K562 (cell line): ENCODE results near the gene CD248. TPM values are rescaled to one million over a fixed set of nuclear protein-coding genes. Genes with fewer than 3 reads are reported as not detected.
A peak's percentile ranks its signal among the peaks of the same experiment; 100 is the strongest.

ENCODE experiments used
- CEBPG ChIP-seq, 3 experiments: fragments of 200-800 bp in 1 of 3; sonication (Bioruptor generic) in 1 of 3; sonication (generic) in 1 of 3; formaldehyde crosslinking in 1 of 3; IDR thresholded peaks in 2 of 3; conservative IDR thresholded peaks in 1 of 3; 2 replicates each; pipeline versions ENCODE4 v1.6.1 to v1.8.0; 2016 to 2022; ENCODE audit warnings: missing compliant biosample characterization in 2 of 3, missing genetic modification characterization in 2 of 3, mild to moderate bottlenecking in 1 of 3, missing genetic modification reagents in 1 of 3
- CTCF ChIP-seq, 3 experiments: IDR thresholded peaks in 2 of 3; conservative IDR thresholded peaks in 1 of 3; 2 replicates each; pipeline ENCODE4 v1.5.1; 2011 to 2012; ENCODE audit warnings: low read length in 3 of 3, mild to moderate bottlenecking in 3 of 3, control low read depth in 2 of 3, improper control_type of control experiment in 1 of 3, inconsistent platforms in 1 of 3, low read depth in 1 of 3, mixed read lengths in 1 of 3, moderate library complexity in 1 of 3; ENCODE audit not compliant: insufficient read depth in 2 of 3
- DPF2 ChIP-seq: fragments of 450-650 bp; IDR thresholded peaks from 2 replicates; pipeline ENCODE4 v1.6.1; 2016
- MAX ChIP-seq: sonication (generic); formaldehyde crosslinking; IDR thresholded peaks from 2 replicates; pipeline ENCODE4 v1.9.0; 2022; ENCODE audit warnings: mild to moderate bottlenecking, missing genetic modification reagents
- MYC ChIP-seq, 2 experiments: fragments of 250-450 bp in 1 of 2; sonication (Bioruptor Pico) in 1 of 2; IDR thresholded peaks; 2 replicates each; pipeline versions ENCODE4 v1.5.1 to v1.6.1; 2012 to 2021; ENCODE audit warnings: low read depth in 2 of 2, borderline replicate concordance in 1 of 2, improper control_type of control experiment in 1 of 2, low read length in 1 of 2, mild to moderate bottlenecking in 1 of 2, moderate library complexity in 1 of 2
- NFIC ChIP-seq: fragments of 450-650 bp; IDR thresholded peaks from 2 replicates; pipeline ENCODE4 v1.6.1; 2017; ENCODE audit warnings: mild to moderate bottlenecking, inconsistent platforms
- NRF1 ChIP-seq, 2 experiments: fragments of 450-650 bp; IDR thresholded peaks in 1 of 2; conservative IDR thresholded peaks in 1 of 2; 2 replicates each; pipeline ENCODE4 v1.6.1; 2014; ENCODE audit warnings: mild to moderate bottlenecking in 2 of 2
- PHF20 ChIP-seq: fragments of 450-650 bp; IDR thresholded peaks from 2 replicates; pipeline ENCODE4 v1.6.1; 2018; ENCODE audit not compliant: partially characterized antibody
- POLR2B ChIP-seq: fragments of 450-650 bp; IDR thresholded peaks from 2 replicates; pipeline ENCODE4 v1.6.1; 2018; ENCODE audit warnings: low read depth; ENCODE audit not compliant: partially characterized antibody
- RUNX1 ChIP-seq: sonication (generic); IDR thresholded peaks from 2 replicates; pipeline ENCODE4 v1.6.1; 2016; ENCODE audit warnings: antibody characterized with exemption, low read depth
- TAF1 ChIP-seq: IDR thresholded peaks from 2 replicates; pipeline ENCODE4 v1.6.1; 2011; ENCODE audit warnings: mild to moderate bottlenecking, low read length, moderate library complexity; ENCODE audit not compliant: insufficient read depth, control insufficient read depth, severe bottlenecking; ENCODE audit errors: extremely low read depth
- TFE3 ChIP-seq: fragments of 450-650 bp; formaldehyde crosslinking; IDR thresholded peaks from 2 replicates; pipeline ENCODE4 v1.4.0; 2020; ENCODE audit warnings: mild to moderate bottlenecking, mixed read lengths
- THAP12 ChIP-seq: fragments of 250-450 bp; sonication (Bioruptor Pico); IDR thresholded peaks from 2 replicates; pipeline ENCODE4 v1.9.0; 2021; ENCODE audit warnings: mild to moderate bottlenecking, inconsistent platforms
- UBTF ChIP-seq, 2 experiments: IDR thresholded peaks; 2 replicates each; pipeline ENCODE4 v1.6.1; 2012; ENCODE audit warnings: improper control_type of control experiment in 2 of 2, low read depth in 2 of 2, low read length in 2 of 2, borderline replicate concordance in 1 of 2
- ZNF76 ChIP-seq: fragments of 250-450 bp; sonication (Bioruptor Pico); IDR thresholded peaks from 2 replicates; pipeline ENCODE4 v1.4.0; 2020; ENCODE audit warnings: mild to moderate bottlenecking, moderate library complexity, borderline replicate concordance
- polyA plus RNA-seq, 8 experiments: library from polyadenylated mRNA; depleted of rRNA in 4 of 8; stranded (reverse) in 5 of 8; unstranded in 3 of 8; fragments of >200 nt; fragmentation: Nextera tagmentation in 2 of 8; fragmentation: Illumina TruSeq in 1 of 8; extraction: Ambion mirVana in 2 of 8; extraction: Trizol in 1 of 8; gene quantifications; 2 replicates each; pipeline versions ENCODE4 v1.2.1 to v1.2.3, GENCODE V29; 2011 to 2014; ENCODE audit warnings: inconsistent platforms in 1 of 8, missing spikeins in 1 of 8
- total RNA-seq, 7 experiments: library from RNA; depleted of rRNA in 6 of 7; stranded (reverse); fragments of >200 nt in 6 of 7; fragmentation: Illumina TruSeq in 2 of 7; extraction: Trizol in 2 of 7; gene quantifications; 2 replicates each; pipeline versions ENCODE4 v1.2.1 to v1.2.3, GENCODE V29; 2011 to 2021; ENCODE audit warnings: low replicate concordance in 1 of 7

The CD248 gene
- total and polyA plus RNA-seq, 9 of the 15 experiments (the other 6 are each of a cell fraction or from before 2014, with no cell fraction given): 0.09 TPM; not detected in 8

GRCh38 chr11:66288671-66289547, 27.9 kb downstream of the CD248 start, which contains the start of gene YIF1A (continued):
- no peak for TF ChIP-seq TFE3 (CRISPR knock-in tag)
- TF ChIP-seq UBTF (IDR thresholded peaks at IDR 0.05; ENCODE audit: borderline replicate concordance in 1 of 2, low read depth in 2 of 2, low read length in 2 of 2): peak in 1 of 2 experiments; percentile 72; a peak in 1 of 4 replicates
- peak; percentile 53 for TF ChIP-seq TAF1
- peak; percentile 69 for TF ChIP-seq PHF20
- TF ChIP-seq MAX: peak; percentile 69; the same call in 1 of the 2 replicates
- peak; percentile 11; the same call in 1 of the 2 replicates for TF ChIP-seq NFIC
- 0 out of 2 replicates have a peak, but pooled peaks have one; percentile 37 for TF ChIP-seq ZNF76 (CRISPR knock-in tag)
- peak; percentile 94 for TF ChIP-seq MYC (IDR thresholded peaks at IDR 0.05; ENCODE audit: low read depth, low read length)
- no peak for TF ChIP-seq MYC (CRISPR knock-in tag; IDR thresholded peaks at IDR 0.05; ENCODE audit: borderline replicate concordance, low read depth)
- 0 out of 2 replicates have a peak, but pooled peaks have one; percentile 16 for TF ChIP-seq DPF2
- peak; percentile 58 for TF ChIP-seq POLR2B
- TF ChIP-seq RUNX1: 0 out of 2 replicates have a peak, but pooled peaks have one; percentile 31
- peak; percentile 96 to 97 for TF ChIP-seq NRF1 (conservative IDR thresholded peaks at IDR 0.05 in 1 of 2, IDR thresholded peaks at IDR 0.05 in 1 of 2)
- peak in 2 of 3 experiments; percentile 30 to 39; a peak in 4 of 6 replicates for TF ChIP-seq CTCF (IDR thresholded peaks at IDR 0.05 in 2 of 3, conservative IDR thresholded peaks at IDR 0.05 in 1 of 3; ENCODE audit: insufficient read depth in 2 of 3, low read depth in 1 of 3, low read length in 3 of 3)
- peak; percentile 65 for TF ChIP-seq THAP12
- TF ChIP-seq CEBPG (CRISPR knock-in tag; IDR thresholded peaks at IDR 0.05): peak; percentile 49; the same call in 1 of the 2 replicates
- TF ChIP-seq CEBPG (tag; conservative IDR thresholded peaks at IDR 0.05 in 1 of 2, IDR thresholded peaks at IDR 0.05 in 1 of 2): no peak
